Chondrocyte (in vitro differentiated cells): ENCODE results near the gene POC1B. TPM values are rescaled to one million over a fixed set of nuclear protein-coding genes. Genes with fewer than 3 reads are reported as not detected.

Experiments used
- DNase-seq: peaks from one replicate; pipeline ENCODE4 v3.0.0; 2021; ENCODE audit warnings: mixed read lengths, low spot score
- H3K27ac Mint-ChIP-seq: one replicate; pipeline ENCODE4 v1.8.0; 2021; ENCODE audit warnings: mild to moderate bottlenecking, moderate library complexity, mixed read lengths; ENCODE audit not compliant: unreplicated experiment
- H3K27me3 Mint-ChIP-seq: 2 replicates; pipeline ENCODE4 v1.8.0; 2021; ENCODE audit warnings: low read depth, mixed read lengths
- H3K36me3 Mint-ChIP-seq: 2 replicates; pipeline ENCODE4 v1.8.0; 2021; ENCODE audit warnings: low read depth, mixed read lengths
- H3K4me1 Mint-ChIP-seq: 2 replicates; pipeline ENCODE4 v1.8.0; 2021; ENCODE audit warnings: low read depth, mild to moderate bottlenecking, mixed read lengths
- H3K4me3 Mint-ChIP-seq: one replicate; pipeline ENCODE4 v1.8.0; 2021; ENCODE audit warnings: mild to moderate bottlenecking, moderate library complexity, mixed read lengths; ENCODE audit not compliant: unreplicated experiment
- H3K9me3 Mint-ChIP-seq: 2 replicates; pipeline ENCODE4 v1.8.0; 2021; ENCODE audit warnings: low read depth, mixed read lengths
- CTCF ChIP-seq: fragments of 200-600 bp; sonication (generic); IDR thresholded peaks from 2 replicates; pipeline ENCODE4 v1.5.0; 2021; ENCODE audit warnings: antibody characterized with exemption, mild to moderate bottlenecking, moderate library complexity
- total RNA-seq: library from RNA; stranded (reverse); gene quantifications from 3 replicates; pipeline ENCODE4 v1.2.1, GENCODE V29; 2021

POC1B gene
- total RNA-seq, 1 donor from 2014 or later, result 10.4 TPM

DNA sequence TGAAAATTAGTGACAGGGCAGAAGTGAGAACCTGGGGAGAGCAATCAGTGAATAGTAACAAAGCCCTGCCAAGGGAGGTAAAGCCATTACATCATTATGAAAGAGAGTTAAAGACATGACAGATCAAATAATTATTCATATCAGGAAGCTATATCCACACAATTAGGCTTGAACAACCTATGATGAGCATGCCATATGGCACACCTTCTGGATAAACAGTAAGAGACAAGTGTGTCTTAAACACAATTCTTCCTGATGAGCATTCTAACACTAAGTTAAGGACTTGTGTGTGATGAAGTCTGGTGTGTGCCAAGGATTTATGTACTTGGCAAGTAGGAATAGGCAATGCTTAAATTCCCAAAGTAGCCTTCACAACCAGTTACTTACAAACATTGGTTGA is 77.3 kb downstream of the POC1B start:
- H3K36me3 Mint-ChIP-seq, result no peaks in the 10 kb centered on the region
- peaks cover 43% of the 10 kb centered on the region for H3K4me1 Mint-ChIP-seq
- peak overlapping the region; percentile 6 for H3K27ac Mint-ChIP-seq
- TF ChIP-seq CTCF, result no peak
- H3K4me3 Mint-ChIP-seq, result no peak overlapping the region
- peaks cover 6% of the 10 kb centered on the region for H3K9me3 Mint-ChIP-seq
- no peak for DNase-seq
- H3K27me3 Mint-ChIP-seq, result no peaks in the 10 kb centered on the region

- H3K4me1 Mint-ChIP-seq, result no peaks in the 10 kb centered on the region
- no peak overlapping the region for H3K4me3 Mint-ChIP-seq
- no peak for DNase-seq
These were observed 85.9 kb downstream of the POC1B start for GRCh38 chr12:89439941-89440340.

DNA sequence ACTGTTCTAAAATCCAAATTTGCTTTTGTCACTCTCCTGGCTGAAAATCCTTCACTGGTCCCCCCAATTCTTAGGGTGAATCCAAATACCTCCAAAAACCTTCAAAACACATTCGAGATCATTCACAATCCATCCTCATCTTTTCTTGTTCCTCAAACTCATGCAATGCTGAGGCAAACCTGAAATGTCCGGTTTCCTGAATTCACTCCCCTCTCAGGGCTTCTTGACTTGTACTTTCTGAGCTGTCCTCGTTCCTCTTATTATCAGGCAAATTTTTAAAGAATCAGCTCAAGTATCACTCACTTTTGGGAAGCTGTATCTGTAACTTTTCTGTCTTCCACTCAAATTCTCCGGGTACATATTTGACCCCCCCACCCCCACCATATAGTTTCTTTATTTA is 88.6 kb downstream of the POC1B start:
- TF ChIP-seq CTCF, result no peak
- peaks cover 5% of the 10 kb centered on the region for H3K4me1 Mint-ChIP-seq

More at GRCh38 chr12:89439941-89440340, 85.9 kb downstream of the POC1B start:
- no peak for TF ChIP-seq CTCF
- Mint-ChIP-seq H3K27me3 (no peaks in the 10 kb centered on the region), H3K9me3 (peaks cover 15% of the 10 kb centered on the region), H3K36me3 (peaks cover 7% of the 10 kb centered on the region), H3K27ac (no peak overlapping the region)

GRCh38 chr12:89436062-89436461 is 89.8 kb downstream of the POC1B start:
- Mint-ChIP-seq H3K9me3 (peaks cover 3% of the 10 kb centered on the region), H3K4me1 (peaks cover 5% of the 10 kb centered on the region), H3K27ac (no peak overlapping the region), H3K36me3 (peaks cover 3% of the 10 kb centered on the region), H3K4me3 (no peak overlapping the region), H3K27me3 (no peaks in the 10 kb centered on the region)
- no peak for TF ChIP-seq CTCF
- DNase-seq, result no peak

More for the DNA sequence above, 88.6 kb downstream of the POC1B start:
- no peak overlapping the region for H3K27ac Mint-ChIP-seq
- no peaks in the 10 kb centered on the region for H3K27me3 Mint-ChIP-seq
- H3K9me3 Mint-ChIP-seq, result peaks cover 9% of the 10 kb centered on the region
- DNase-seq, result no peak
- H3K4me3 Mint-ChIP-seq, result no peak overlapping the region
- peaks cover 6% of the 10 kb centered on the region for H3K36me3 Mint-ChIP-seq

DNA sequence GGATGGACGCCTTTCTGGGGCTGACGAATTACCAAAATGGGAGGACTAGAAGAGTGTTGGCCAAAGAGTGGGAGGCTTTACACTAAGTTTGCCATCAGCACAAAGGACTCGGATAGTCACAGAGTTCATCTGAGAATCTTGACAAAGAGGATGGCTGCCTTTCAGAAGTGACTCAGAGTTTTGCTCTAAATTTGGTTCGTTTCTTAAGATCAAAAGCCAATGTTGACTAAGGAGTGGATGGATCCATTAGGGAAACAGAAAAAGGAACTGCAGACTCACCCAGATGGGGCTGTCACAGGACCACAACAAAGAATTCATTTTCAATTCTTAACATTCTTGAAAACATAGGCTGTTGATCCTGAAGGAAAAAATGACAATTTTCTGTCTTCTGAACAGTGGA is 92.2 kb downstream of the POC1B start:
- peaks cover 5% of the 10 kb centered on the region for H3K4me1 Mint-ChIP-seq
- no peak overlapping the region for H3K27ac Mint-ChIP-seq
- TF ChIP-seq CTCF, result no peak
- peaks cover 2% of the 10 kb centered on the region for H3K9me3 Mint-ChIP-seq
- peaks cover 3% of the 10 kb centered on the region for H3K36me3 Mint-ChIP-seq
- H3K4me3 Mint-ChIP-seq, result no peak overlapping the region
- H3K27me3 Mint-ChIP-seq, result no peaks in the 10 kb centered on the region
- no peak for DNase-seq
